MM.1S (cell line): Measurements from ENCODE around the gene CCDC157.

ENCODE experiments used
- EZH2 ChIP-seq: fragments of 300-600 bp; sonication (generic); optimal IDR thresholded peaks from 2 replicates; pipeline ENCODE3; 2017; ENCODE audit warnings: low read depth, mild to moderate bottlenecking, antibody characterized with exemption, low read length, mixed read lengths
- EZH2phosphoT487 ChIP-seq: fragments of 300-600 bp; sonication (generic); IDR thresholded peaks from 2 replicates; pipeline ENCODE4 v1.6.1; 2018; ENCODE audit warnings: antibody characterized with exemption, low read length
- TF ChIP-seq, protein P1 (sequence below): fragments of 300-600 bp; sonication (generic); IDR thresholded peaks from 2 replicates; pipeline ENCODE4 v1.5.1; 2016; ENCODE audit warnings: antibody characterized with exemption, low read length, mixed read lengths

DNA sequence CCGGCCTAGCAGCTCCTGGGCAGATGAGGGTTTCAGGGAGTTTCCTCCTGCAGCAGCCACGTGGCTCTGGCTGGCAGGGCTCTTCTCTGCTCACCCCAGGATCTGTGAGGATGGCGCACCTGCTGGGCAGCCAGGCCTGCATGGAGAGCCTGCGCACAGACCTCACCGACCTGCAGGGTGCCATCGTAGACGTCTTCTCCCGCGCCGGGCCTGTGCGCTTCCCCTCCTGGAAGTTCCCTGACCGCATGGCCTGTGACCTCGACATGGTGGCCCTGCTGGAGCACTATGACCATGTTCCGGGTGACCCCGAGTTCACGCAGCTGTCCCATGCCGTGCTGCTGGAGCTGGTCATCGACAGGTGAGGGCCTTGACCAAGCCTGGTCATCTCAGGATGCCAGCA is 9.1 kb downstream of the CCDC157 start:
- TF ChIP-seq, protein P1, sequence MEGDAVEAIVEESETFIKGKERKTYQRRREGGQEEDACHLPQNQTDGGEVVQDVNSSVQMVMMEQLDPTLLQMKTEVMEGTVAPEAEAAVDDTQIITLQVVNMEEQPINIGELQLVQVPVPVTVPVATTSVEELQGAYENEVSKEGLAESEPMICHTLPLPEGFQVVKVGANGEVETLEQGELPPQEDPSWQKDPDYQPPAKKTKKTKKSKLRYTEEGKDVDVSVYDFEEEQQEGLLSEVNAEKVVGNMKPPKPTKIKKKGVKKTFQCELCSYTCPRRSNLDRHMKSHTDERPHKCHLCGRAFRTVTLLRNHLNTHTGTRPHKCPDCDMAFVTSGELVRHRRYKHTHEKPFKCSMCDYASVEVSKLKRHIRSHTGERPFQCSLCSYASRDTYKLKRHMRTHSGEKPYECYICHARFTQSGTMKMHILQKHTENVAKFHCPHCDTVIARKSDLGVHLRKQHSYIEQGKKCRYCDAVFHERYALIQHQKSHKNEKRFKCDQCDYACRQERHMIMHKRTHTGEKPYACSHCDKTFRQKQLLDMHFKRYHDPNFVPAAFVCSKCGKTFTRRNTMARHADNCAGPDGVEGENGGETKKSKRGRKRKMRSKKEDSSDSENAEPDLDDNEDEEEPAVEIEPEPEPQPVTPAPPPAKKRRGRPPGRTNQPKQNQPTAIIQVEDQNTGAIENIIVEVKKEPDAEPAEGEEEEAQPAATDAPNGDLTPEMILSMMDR = no peak
- TF ChIP-seq EZH2 (no peak), EZH2phosphoT487 (no peak)
